Activated CD8-positive, alpha-beta memory T cell treated with anti-CD3 and anti-CD28 coated beads, Interleukin-2, amount 50 U/mL, for 24 hours (primary cell): ENCODE measurements around the gene SLC25A38.

Experiments used
- DNase-seq: peaks from one replicate; pipeline ENCODE4 v3.0.0-alpha.2; 2020; ENCODE audit errors: extremely low read depth

Gene SLC25A38

GRCh38 chr3:39376959-39377634, 6.1 kb upstream of the SLC25A38 start:
- no peak for DNase-seq

- DNase-seq, result no peak
Measured at GRCh38 chr3:39378088-39378487, 5.1 kb upstream of the SLC25A38 start.

- no peak for DNase-seq
Measured at GRCh38 chr3:39378957-39379777, 4.0 kb upstream of the SLC25A38 start.

GRCh38 chr3:39379778-39380155, 3.4 kb upstream of the SLC25A38 start:
- DNase-seq, result no peak

GRCh38 chr3:39381432-39381831, 1.7 kb upstream of the SLC25A38 start:
- DNase-seq, result no peak

- peak; percentile 88 for DNase-seq
Measured at GRCh38 chr3:39383881-39384664, 903 bp downstream of the SLC25A38 start.

- no peak for DNase-seq
Measured at GRCh38 chr3:39384665-39385000, 1.5 kb downstream of the SLC25A38 start.

- no peak for DNase-seq
Measured at GRCh38 chr3:39385456-39386090, 2.4 kb downstream of the SLC25A38 start.

- no peak for DNase-seq
Measured at GRCh38 chr3:39386318-39386717, 3.1 kb downstream of the SLC25A38 start.

- DNase-seq, result no peak
Measured at GRCh38 chr3:39387411-39387975, 4.3 kb downstream of the SLC25A38 start.

- no peak for DNase-seq
Measured at GRCh38 chr3:39388153-39388552, 5.0 kb downstream of the SLC25A38 start.

GRCh38 chr3:39388741-39389248, 5.6 kb downstream of the SLC25A38 start:
- DNase-seq, result no peak

GRCh38 chr3:39390181-39390580, 7.0 kb downstream of the SLC25A38 start:
- no peak for DNase-seq

GRCh38 chr3:39396690-39397089, 13.5 kb downstream of the SLC25A38 start:
- no peak for DNase-seq

- no peak for DNase-seq
Measured at GRCh38 chr3:39398700-39399099, 15.5 kb downstream of the SLC25A38 start.

- DNase-seq, result no peak
Measured at GRCh38 chr3:39401983-39402382, 18.8 kb downstream of the SLC25A38 start.

- no peak for DNase-seq
Measured at GRCh38 chr3:39404943-39405686, 21.9 kb downstream of the SLC25A38 start.

- DNase-seq, result no peak
Measured at GRCh38 chr3:39405687-39406367, 22.7 kb downstream of the SLC25A38 start.

- peak; percentile 82 for DNase-seq
Measured at GRCh38 chr3:39406368-39407258, 23.4 kb downstream of the SLC25A38 start, which contains the start of gene RPSA. RPSA (plus strand) TSS chr3:39406720; CDS start chr3:39407654, 934 bp downstream.
